Adrenal gland (tissue), 12 donors: Measurements from ENCODE around the gene HRC. TPM values are rescaled to one million over a fixed set of nuclear protein-coding genes. Genes with fewer than 3 reads are reported as not detected.
A peak's percentile ranks its signal among the peaks of the same experiment; 100 is the strongest.
"Not testable (repeated sequence)": the region's sequence is repeated elsewhere in the genome, so short reads cannot be mapped to it uniquely, and the experiment has no call there.

Source experiments
- DNase-seq, 7 donors: peaks; one replicate each; pipeline ENCODE4 v3.0.0-alpha.2; 2019 to 2020
- H3K27ac ChIP-seq, 5 donors: fragments of 200-600 bp; sonication (generic) in 4 of 5; 1 replicate in 3 of 5; 2 replicates in 2 of 5; pipeline versions ENCODE4 v1.5.1 to v1.8.0; 2016 to 2020; ENCODE audit warnings: mild to moderate bottlenecking in 1 of 5
- H3K27me3 ChIP-seq: fragments of 200-600 bp; 2 replicates; pipeline ENCODE4 v1.8.0; 2021
- H3K36me3 ChIP-seq, 2 donors: fragments of 200-600 bp; replicated peaks in 1 of 2; 1 replicate in 1 of 2; 2 replicates in 1 of 2; pipeline versions ENCODE4 v1.5.1 to v1.8.0; 2018 to 2022
- H3K4me1 ChIP-seq, 2 donors: fragments of 200-600 bp; replicated peaks in 1 of 2; 1 replicate in 1 of 2; 2 replicates in 1 of 2; pipeline versions ENCODE4 v1.5.1 to v1.8.0; 2018 to 2021
- H3K4me3 ChIP-seq, 4 donors: fragments of 200-600 bp; sonication (generic) in 3 of 4; one replicate each; pipeline ENCODE4 v1.5.1; 2016 to 2018
- H3K9me3 ChIP-seq, 3 donors: fragments of 200-600 bp; sonication (generic) in 1 of 3; replicated peaks in 1 of 3; 1 replicate in 2 of 3; 2 replicates in 1 of 3; pipeline versions ENCODE4 v1.5.1 to v1.8.0; 2016 to 2021
- CTCF ChIP-seq, 6 experiments: fragments of 450-650 bp in 4 of 6; fragments of 200-600 bp in 2 of 6; sonication (generic) in 1 of 6; IDR thresholded peaks; 1 replicate in 5 of 6; 2 replicates in 1 of 6; pipeline versions ENCODE4 v1.5.1 to v1.8.0; 2016 to 2021; ENCODE audit warnings: antibody characterized with exemption in 6 of 6, mild to moderate bottlenecking in 2 of 6, moderate library complexity in 1 of 6
- POLR2A ChIP-seq, 2 donors: fragments of 450-650 bp; IDR thresholded peaks; one replicate each; pipeline ENCODE4 v1.6.1; 2017; ENCODE audit warnings: antibody characterized with exemption in 2 of 2, mild to moderate bottlenecking in 2 of 2, moderate library complexity in 1 of 2
- WGBS, 4 donors: extraction: QIAGEN DNeasy Blood & Tissue Kit in 2 of 4; methylation state at CpG; one replicate each; pipeline versions ENCODE4 v1.1.5 to v1.1.7; 2013 to 2017; 5-methylcytosine and 5-hydroxymethylcytosine counted together
- intact Hi-C, 2 donors: fragments of 100-400 bp; cut with DNase I; formaldehyde crosslinking; loops; one replicate each; pipeline versions ENCODE4 v1.14.1 to v1.15.0; 2022 to 2023
- polyA plus RNA-seq, 3 donors: library from polyadenylated mRNA; stranded (reverse); fragments of 200-250 nt in 2 of 3; fragments of 350-450 nt in 1 of 3; fragmentation: Illumina TruSeq in 1 of 3; extraction: RNeasy Lipid Tissue Mini Kit (QIAGEN cat#74804) in 1 of 3; gene quantifications; one replicate each; pipeline ENCODE4 v1.2.3, GENCODE V29; 2013 to 2014
- total RNA-seq, 9 donors: library from RNA; depleted of rRNA in 4 of 9; stranded (reverse); fragments of >200 nt in 4 of 9; fragments of 120-200 nt in 1 of 9; fragmentation: NEBNext Ultra II Directional in 1 of 9; extraction: Animal tissue kit (Norgen Biotek cat#: 25700) in 1 of 9; gene quantifications; one replicate each; pipeline versions ENCODE4 v1.1.0 to v1.2.4, GENCODE V29; 2013 to 2023
- donor health status: healthy with polysubstance abuse.
- donor health status: Bipolar disorder and iron deficiency.
- donor health status: DM: yes; HTN: yes; CAD: no.
- donor health status: DM: no; HTN: no; CAD: no.
- donor health status: DM: no; HTN: no; CAD: no.
- donor health status: DM: yes; HTN: yes; CAD: no.

Gene HRC
- total and polyA plus RNA-seq, 12 donors: 0.77 to 28.4 (median 2.5) TPM

- H3K4me3 ChIP-seq: no peak overlapping the region
- H3K27ac ChIP-seq: peak overlapping the region in 2 of 5 donors; percentile 21 to 50
- no peaks in the 10 kb centered on the region for H3K9me3 ChIP-seq
- WGBS, 4 donors: 81 to 93% (median 85%) methylated on average over 5 of the region's 5 CpGs
- intact Hi-C loops: no loop called here
- H3K36me3 ChIP-seq: peaks cover 0 to 5% of the 10 kb centered on the region in 2 donors
- no peaks in the 10 kb centered on the region for H3K4me1 ChIP-seq
- TF ChIP-seq CTCF (IDR thresholded peaks at IDR 0.05) (no peak), POLR2A (IDR thresholded peaks at IDR 0.05) (no peak)
- H3K27me3 ChIP-seq: no peaks in the 10 kb centered on the region
- DNase-seq: no peak
Measured at GRCh38 chr19:49189259-49189658, 34.1 kb upstream of the HRC start.

- H3K4me3 ChIP-seq: no peak overlapping the region
- 82 to 92% (median 84%) methylated on average over 21 of the region's 21 CpGs for WGBS, 4 donors
- H3K4me1 ChIP-seq: no peaks in the 10 kb centered on the region
- no peaks in the 10 kb centered on the region for H3K27me3 ChIP-seq
- intact Hi-C loops: no loop called here
- H3K27ac ChIP-seq: peak overlapping the region in 2 of 5 donors; percentile 8 to 21
- H3K9me3 ChIP-seq: peaks cover 0 to 3% (median 0%) of the 10 kb centered on the region in 3 donors
- TF ChIP-seq CTCF (IDR thresholded peaks at IDR 0.05) (no peak), POLR2A (IDR thresholded peaks at IDR 0.05) (no peak)
- no peak for DNase-seq
- peaks cover 0 to 5% of the 10 kb centered on the region in 2 donors for H3K36me3 ChIP-seq
Measured at GRCh38 chr19:49188626-49189200, 33.5 kb upstream of the HRC start.

- intact Hi-C loops: no loop called here
- Histone ChIP-seq H3K27ac (no peak overlapping the region), H3K4me3 (no peak overlapping the region), H3K9me3 (peaks cover 0 to 3% (median 0%) of the 10 kb centered on the region in 3 donors), H3K4me1 (no peaks in the 10 kb centered on the region), H3K36me3 (peaks cover 0 to 5% of the 10 kb centered on the region in 2 donors), H3K27me3 (no peaks in the 10 kb centered on the region)
- no peak for DNase-seq
- WGBS, 4 donors: 80 to 91% (median 83%) methylated on average over 5 of the region's 5 CpGs
- TF ChIP-seq CTCF (IDR thresholded peaks at IDR 0.05): no peak
- TF ChIP-seq POLR2A (IDR thresholded peaks at IDR 0.05): no peak
Measured at GRCh38 chr19:49186108-49186507, 30.9 kb upstream of the HRC start.

GRCh38 chr19:49182848-49183375, 27.7 kb upstream of the HRC start:
- no peaks in the 10 kb centered on the region for H3K4me1 ChIP-seq
- H3K9me3 ChIP-seq: peaks cover 0 to 3% (median 0%) of the 10 kb centered on the region in 3 donors
- no peaks in the 10 kb centered on the region for H3K27me3 ChIP-seq
- intact Hi-C loops: no loop called here
- H3K4me3 ChIP-seq: no peak overlapping the region
- TF ChIP-seq CTCF (IDR thresholded peaks at IDR 0.05) (no peak), POLR2A (IDR thresholded peaks at IDR 0.05) (no peak)
- H3K27ac ChIP-seq: no peak overlapping the region
- 59 to 72% (median 64%) methylated on average over 14 to 26 of the region's 26 CpGs for WGBS, 4 donors
- DNase-seq: no peak
- H3K36me3 ChIP-seq: no peaks in the 10 kb centered on the region

- H3K27ac ChIP-seq, H3K36me3 ChIP-seq, H3K9me3 ChIP-seq, DNase-seq, H3K4me1 ChIP-seq, intact Hi-C loops, H3K27me3 ChIP-seq, H3K4me3 ChIP-seq: not testable (repeated sequence)
- 68 to 77% (median 71%) methylated on average over 18 to 20 of the region's 20 CpGs for WGBS, 4 donors
Measured at GRCh38 chr19:49182010-49182847, 27.0 kb upstream of the HRC start.
